Measurements from ENCODE around the gene GALNT2.

GALNT2 gene

DNA sequence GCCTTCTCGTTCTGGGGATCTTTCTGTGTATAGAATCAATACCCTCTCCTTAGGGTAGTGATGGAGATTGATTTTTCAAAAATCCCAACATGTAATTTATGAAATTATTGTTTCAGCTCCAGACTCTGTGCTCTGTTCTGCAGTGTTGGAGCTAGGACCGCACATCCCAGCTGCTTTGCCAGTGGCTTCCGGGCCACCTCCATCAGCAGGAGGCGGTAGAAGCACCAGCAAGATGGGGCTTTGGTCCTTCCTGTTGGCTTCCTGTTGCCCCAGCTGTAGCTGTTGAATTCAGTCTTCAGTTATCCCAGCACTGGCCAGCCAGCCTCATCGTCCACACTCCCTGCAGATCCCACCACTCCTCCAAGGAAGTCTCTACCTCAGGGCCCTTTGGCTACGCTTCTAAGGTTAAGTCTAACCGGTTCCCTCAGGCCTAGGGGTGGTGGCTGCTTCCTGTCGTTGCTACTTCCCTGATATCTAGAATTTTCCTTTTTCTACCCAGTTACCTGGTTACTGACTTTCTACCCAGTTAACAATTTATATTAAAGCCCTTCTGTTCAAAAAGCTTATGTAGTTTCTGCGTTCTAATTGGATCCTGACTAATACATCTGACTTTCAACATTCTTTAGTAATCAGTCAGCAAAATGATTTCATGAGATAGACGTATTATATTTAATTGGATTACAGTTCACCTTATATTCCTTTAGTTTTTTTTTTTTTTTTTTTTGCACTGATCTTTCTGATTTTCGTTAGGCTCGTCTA, 24.6 kb downstream of the GALNT2 start:
- DNase-seq (ENCODE audit: low read depth), result no peak

DNA sequence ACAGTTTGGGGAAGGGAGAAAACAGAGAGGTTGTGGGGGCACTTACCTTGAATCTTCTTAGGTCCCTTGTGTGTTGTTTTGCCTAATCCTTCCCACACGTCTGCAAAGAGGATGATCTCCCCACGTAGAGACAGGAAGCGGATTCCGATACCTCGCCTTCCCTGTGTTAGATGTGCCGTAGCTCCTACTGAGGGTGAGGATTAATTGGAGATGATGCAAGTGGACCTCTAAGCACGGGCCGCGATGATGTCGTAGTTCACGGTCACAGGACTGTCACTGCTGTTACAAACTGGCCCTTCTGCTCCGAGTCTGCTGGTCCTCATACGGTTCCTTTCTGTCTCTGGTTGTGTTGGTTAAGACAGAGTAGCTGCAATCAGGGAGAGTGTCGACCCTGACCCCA, 27.7 kb downstream of the GALNT2 start:
- no peak for DNase-seq (ENCODE audit: low read depth)

DNA sequence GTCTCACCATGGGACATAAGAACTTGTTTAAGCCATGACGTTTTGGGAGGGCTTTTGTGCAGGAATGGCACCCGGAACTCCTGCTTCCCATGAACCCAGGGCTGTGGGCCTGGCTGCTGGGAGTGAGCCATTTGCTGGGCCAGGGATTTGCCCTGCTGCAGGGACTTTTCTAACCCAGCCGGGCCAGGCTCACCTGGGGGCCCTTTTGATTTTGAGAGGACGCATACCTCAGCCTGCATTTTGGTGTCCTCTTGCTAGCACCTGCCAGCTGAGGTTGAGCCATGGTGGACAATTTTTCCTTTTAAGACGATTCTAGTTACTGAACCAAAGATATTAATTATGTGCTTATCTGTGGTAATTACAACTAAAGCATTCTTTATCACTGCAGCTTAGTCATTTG, 28.9 kb downstream of the GALNT2 start:
- DNase-seq (ENCODE audit: low read depth), result no peak

DNA sequence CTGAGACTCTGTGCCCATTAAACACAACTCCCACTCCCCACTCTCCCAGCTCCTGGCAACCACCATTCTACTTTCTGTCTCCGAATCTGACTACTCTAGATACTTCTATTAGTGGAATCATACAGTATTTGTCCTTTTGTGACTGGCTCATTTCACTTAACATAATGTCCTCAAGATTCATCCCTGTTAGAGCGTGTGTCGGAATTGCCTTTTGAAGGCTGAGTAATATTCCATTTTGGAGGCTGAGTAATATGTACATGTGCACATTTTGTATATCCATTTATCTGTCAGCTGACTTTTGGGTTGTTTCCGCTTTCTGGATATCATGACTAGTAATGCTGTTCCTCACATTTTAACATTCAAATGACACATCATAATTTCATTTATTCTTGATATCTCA, 30.3 kb downstream of the GALNT2 start:
- no peak for DNase-seq (ENCODE audit: low read depth)

DNA sequence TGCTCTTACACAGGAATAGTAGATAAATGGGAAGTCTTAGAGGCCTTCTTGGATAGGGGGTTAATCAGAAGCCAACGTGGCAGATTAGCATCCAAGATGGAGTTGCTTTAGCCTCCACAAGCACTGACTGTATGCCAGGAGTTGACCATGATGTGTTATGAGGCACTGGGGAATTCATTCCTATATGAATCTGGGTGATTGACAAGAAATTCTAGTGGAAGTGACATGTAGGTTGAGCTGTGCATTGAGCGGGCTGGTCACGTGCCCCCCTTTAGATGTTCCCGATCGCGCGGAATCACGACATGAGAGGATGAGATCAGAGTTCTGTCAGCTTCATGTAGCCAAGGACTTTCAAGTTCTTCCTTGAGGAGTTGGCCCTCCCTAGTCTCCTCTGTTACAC, 31.7 kb downstream of the GALNT2 start:
- DNase-seq (ENCODE audit: low read depth), result no peak

- DNase-seq (ENCODE audit: low read depth), result no peak
Observed at GRCh38 chr1:230099465-230099864, 32.4 kb downstream of the GALNT2 start.

DNA sequence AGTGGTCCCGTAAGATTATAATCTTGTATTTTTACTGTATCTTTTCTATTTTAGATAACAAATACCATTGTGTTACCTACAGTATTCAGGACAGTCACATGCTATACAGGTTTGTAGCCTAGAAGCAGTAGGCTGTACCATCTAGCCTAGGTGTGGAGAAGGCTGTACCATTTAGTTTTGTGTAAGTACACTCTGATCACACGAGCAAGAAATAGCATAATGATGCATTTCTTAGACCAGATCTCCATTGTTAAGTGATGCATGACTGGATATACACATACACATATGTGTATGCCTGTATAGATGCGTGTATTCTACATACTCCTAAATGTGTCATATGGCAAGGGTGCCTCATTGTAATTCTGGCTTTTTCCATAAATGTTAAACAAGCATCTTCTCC, 33.9 kb downstream of the GALNT2 start:
- no peak for DNase-seq (ENCODE audit: low read depth)

GRCh38 chr1:230101556-230101955, 34.5 kb downstream of the GALNT2 start:
- DNase-seq (ENCODE audit: low read depth), result no peak

GRCh38 chr1:230102046-230102445, 35.0 kb downstream of the GALNT2 start:
- DNase-seq (ENCODE audit: low read depth), result no peak

DNA sequence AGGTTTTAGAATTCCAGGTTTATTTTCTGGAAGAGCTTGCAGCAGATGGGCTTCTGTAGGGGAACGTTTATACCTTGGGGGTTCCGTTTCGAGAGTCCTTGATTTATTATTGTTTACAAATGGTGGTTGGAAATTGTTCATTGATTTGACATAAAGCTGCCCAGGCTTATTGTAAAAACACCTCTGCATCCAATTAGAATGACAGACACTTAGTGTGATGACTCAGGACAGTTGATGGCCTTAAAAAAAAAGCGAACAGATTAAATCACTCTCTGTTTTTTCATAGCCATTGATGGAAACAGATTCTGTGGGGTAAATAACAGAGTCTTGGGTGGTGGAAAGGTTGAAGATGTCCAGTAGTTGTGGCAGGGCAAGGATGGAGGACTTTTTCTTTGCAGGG, 35.4 kb downstream of the GALNT2 start:
- no peak for DNase-seq (ENCODE audit: low read depth)

GRCh38 chr1:230103306-230104173, 36.5 kb downstream of the GALNT2 start:
- DNase-seq (ENCODE audit: low read depth), result no peak

DNA sequence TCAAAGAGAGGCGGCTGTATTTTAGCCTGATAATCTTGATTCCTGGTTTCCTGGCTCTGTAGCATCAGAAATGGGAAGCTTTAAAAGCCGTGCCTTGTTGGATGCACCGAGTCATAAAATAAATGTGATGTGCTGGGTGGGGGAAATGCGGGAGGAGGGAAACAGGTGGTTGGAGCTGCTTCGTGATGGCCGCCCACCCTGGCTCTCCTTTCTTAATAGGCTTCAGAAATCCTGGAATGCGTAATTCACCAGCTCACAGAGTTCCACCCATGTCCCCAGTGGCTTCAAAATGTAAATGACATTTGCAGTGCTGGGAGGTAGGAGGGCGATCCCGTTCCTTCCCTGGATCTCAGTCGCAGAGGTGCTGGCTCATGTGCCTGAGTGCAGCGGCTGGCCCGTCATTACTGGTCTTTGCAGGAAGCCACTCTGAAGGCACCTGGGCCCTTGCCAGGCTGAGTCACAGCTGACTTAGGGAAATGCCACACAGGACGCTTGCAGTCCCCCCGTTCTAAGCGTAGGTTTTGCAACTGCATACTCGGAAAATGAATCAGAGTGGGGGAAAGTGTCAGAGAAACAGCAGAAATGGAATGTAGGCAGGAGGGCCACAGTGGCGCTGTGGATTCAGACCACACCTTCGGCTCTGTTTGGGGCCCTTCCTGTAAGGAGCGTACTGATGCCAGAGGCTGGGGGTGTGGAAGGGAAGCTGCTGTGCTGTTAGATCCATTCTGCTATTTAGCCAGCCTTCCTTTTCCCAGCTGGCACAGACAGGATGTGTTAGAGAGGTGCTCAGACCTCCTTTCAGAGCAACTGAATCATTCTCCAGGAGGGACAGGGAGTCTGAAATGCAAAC, 37.6 kb downstream of the GALNT2 start:
- DNase-seq (ENCODE audit: low read depth), result peak; percentile 74

DNA sequence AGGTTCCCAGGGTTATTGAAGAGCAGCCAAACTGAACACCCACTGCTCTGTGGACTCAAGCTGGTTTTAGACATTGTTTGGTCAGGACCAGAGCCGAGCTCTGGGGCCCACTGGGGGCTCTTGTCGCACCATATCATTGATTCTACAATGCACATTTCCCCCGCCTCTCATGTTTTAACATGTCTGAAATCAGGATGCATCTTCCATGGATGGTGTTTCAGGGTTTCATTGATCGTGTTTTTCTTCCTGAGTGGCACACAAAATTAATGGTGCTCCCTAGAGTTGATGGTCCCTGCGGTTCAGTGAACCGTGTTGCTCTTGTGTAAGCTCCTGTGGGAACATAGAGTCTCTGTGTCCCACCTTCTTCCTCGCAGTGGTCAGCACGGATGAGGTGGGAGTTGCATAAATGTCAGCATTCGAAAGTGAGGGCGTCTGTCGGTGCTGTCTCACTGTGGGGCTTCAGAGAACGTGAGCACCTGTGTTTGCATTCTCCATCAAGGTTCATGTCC, 38.3 kb downstream of the GALNT2 start:
- DNase-seq (ENCODE audit: low read depth), result no peak

- no peak for DNase-seq (ENCODE audit: low read depth)
Observed at GRCh38 chr1:230105754-230106625, 39.0 kb downstream of the GALNT2 start.

DNA sequence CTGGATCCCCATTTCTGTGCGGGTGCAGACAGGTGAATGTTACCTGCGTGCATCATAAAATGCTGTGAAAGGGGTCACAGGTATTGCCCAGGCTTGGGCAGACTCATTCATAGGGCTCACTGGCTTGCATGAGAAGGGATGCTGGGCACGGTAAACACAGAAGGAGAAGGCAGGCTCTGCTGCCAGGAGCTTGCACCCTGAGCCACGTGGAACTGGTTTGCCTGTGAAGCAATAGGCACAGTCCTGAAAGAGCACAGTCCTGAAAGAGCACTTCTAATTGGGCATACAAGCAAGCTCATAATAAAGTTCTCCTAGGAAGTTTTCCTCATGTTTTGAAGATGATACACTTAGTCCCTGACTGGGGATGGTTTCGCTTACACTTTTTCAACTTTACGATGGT, 40.9 kb downstream of the GALNT2 start:
- DNase-seq (ENCODE audit: low read depth), result no peak

DNA sequence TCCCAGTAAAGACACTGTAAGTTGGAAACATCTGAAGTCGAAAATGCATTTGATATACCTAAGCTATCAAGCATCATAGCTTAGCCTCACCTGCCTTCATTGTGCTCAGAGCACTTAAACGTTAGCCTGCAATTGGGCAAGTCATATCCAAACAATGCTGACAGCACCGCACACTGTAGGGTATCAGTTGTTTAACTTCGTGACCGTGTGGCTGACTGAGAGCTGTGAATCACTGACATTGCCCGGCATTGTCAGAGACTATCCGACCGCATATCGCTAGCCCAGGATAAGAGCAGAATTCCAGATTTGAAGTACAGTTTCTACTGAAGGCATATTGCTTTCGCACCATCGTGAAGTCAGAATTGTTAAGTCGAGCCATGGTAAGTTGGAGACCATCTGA, 41.5 kb downstream of the GALNT2 start:
- DNase-seq (ENCODE audit: low read depth), result no peak

- no peak for DNase-seq (ENCODE audit: low read depth)
Observed at GRCh38 chr1:230109066-230109465, 42.0 kb downstream of the GALNT2 start.

DNA sequence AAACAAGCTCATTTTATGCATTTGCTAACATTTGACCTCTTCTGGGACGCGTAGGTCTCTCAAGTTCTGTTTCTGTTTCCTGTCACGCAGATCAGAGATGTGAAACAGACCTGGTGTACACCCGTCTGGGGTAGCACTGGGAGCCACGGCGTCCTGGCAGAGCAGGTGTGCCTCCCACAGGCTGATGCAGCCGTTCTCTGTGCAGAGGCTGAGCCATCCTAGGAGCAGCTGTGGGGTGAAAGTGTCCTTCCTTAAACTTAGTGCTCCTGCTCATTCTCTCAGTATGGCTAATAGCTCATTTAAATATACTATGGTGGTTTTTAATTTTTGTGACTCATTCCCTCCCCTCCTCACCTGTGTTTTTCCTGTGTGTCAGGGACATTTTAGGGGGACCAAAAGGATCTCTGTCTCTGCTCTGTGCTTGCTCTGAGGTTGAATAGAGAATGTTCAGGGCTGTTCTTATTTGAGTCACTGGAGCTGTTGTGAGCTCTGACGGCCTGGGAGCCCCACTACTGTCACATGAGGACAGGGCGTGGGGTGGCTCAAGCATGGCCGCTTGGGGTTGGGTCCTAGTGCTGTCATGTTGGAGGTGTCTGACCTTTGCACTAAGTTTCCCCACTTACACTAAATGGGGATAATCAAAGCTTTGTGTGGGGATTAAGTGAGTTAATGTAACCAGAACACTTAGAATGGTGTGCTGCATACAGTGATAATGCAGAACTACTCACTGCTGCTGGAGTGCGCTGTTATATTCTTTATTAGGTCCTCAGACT, 43.0 kb downstream of the GALNT2 start:
- peak; percentile 63 for DNase-seq (ENCODE audit: low read depth)

DNA sequence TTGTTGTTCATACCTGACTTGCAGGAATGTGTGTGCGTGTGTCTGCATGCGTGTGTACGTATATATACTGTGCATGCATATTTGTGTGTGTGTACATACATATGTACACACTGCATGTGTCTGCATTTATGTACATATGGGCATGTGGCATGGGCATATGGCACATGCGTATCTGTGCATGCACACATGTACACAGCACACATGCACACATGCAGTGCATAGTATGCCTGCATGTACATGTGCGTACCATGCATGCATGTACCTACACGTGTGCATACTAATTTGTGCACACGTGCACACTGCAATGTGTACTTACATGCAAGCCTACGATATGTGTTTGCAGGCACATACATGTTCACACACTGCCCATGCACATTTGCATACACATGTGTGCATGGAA, 43.9 kb downstream of the GALNT2 start:
- DNase-seq (ENCODE audit: low read depth), result no peak

- DNase-seq (ENCODE audit: low read depth), result no peak
Observed at GRCh38 chr1:230112131-230112701, 45.2 kb downstream of the GALNT2 start.
